Measurements from ENCODE around the gene FLRT1.

FLRT1 gene

GRCh38 chr11:64007629-64008282, 28.0 kb upstream of the FLRT1 start:
- DNase-seq (ENCODE audit: insufficient read length, low spot score) (no peak), FAIRE-seq (no peak)
- TF ChIP-seq CTCF (IDR thresholded peaks at IDR 0.05; ENCODE audit: insufficient read depth, missing control alignments), result no peak

GRCh38 chr11:64008283-64008913, 27.3 kb upstream of the FLRT1 start:
- no peak for DNase-seq (ENCODE audit: insufficient read length, low spot score)

GRCh38 chr11:64008914-64009633, 26.7 kb upstream of the FLRT1 start:
- DNase-seq (ENCODE audit: insufficient read length, low spot score) (no peak), FAIRE-seq (no peak)
- no peak for TF ChIP-seq CTCF (IDR thresholded peaks at IDR 0.05; ENCODE audit: insufficient read depth, missing control alignments)

More at GRCh38 chr11:64008283-64008913, 27.3 kb upstream of the FLRT1 start:
- TF ChIP-seq CTCF (IDR thresholded peaks at IDR 0.05; ENCODE audit: insufficient read depth, missing control alignments), result no peak
- no peak for FAIRE-seq

GRCh38 chr11:64009710-64010109, 26.0 kb upstream of the FLRT1 start:
- DNase-seq (ENCODE audit: insufficient read length, low spot score) (no peak), FAIRE-seq (no peak)
- TF ChIP-seq CTCF (IDR thresholded peaks at IDR 0.05; ENCODE audit: insufficient read depth, missing control alignments), result no peak

GRCh38 chr11:64010783-64011182, 24.9 kb upstream of the FLRT1 start:
- no peak for DNase-seq (ENCODE audit: insufficient read length, low spot score)
- FAIRE-seq, result no peak
- no peak for TF ChIP-seq CTCF (IDR thresholded peaks at IDR 0.05; ENCODE audit: insufficient read depth, missing control alignments)

- TF ChIP-seq CTCF (IDR thresholded peaks at IDR 0.05; ENCODE audit: insufficient read depth, missing control alignments), result no peak
- FAIRE-seq, result no peak
- DNase-seq (ENCODE audit: insufficient read length, low spot score), result no peak
These were observed 24.4 kb upstream of the FLRT1 start for GRCh38 chr11:64011371-64011770.
